B cell (primary cell): ENCODE results near the gene KDM4F. TPM values are rescaled to one million over a fixed set of nuclear protein-coding genes. Genes with fewer than 3 reads are reported as not detected.

ENCODE experiments used
- ATAC-seq: fragments of 200-7000 bp; cut with Tn5 transposase; one replicate; pipeline ENCODE4 v1.10.0; 2021; ENCODE audit warnings: low read depth, mild to moderate bottlenecking, moderate number of reproducible peaks, moderate library complexity
- CTCF ChIA-PET: fragments of 350-600 bp; sonication (Branson Sonifier 250); formaldehyde crosslinking; loops from one replicate; lab custom pipeline; 2021; ENCODE audit warnings: antibody characterized with exemption, inconsistent platforms; lab: Charles Lee
- POLR2A ChIA-PET: fragments of 350-600 bp; sonication (Branson Sonifier 250); formaldehyde crosslinking; loops from one replicate; lab custom pipeline; 2021; ENCODE audit warnings: antibody characterized with exemption; lab: Charles Lee
- DNase-seq: peaks from one replicate; pipeline ENCODE4 v3.0.0; 2013
- H2AFZ ChIP-seq: 2 replicates; pipeline ENCODE4 v1.6.1; 2012; ENCODE audit warnings: mild to moderate bottlenecking, low read depth, low read length; ENCODE audit not compliant: insufficient read depth, poor library complexity, severe bottlenecking
- H3K27ac ChIP-seq, 2 donors: 1 replicate in 1 of 2; 2 replicates in 1 of 2; pipeline ENCODE4 v1.5.1; 2012 to 2013; ENCODE audit warnings: low read length in 2 of 2, mild to moderate bottlenecking in 2 of 2, moderate library complexity in 1 of 2
- H3K27me3 ChIP-seq, 4 experiments: fragments of 200-600 bp in 1 of 4; sonication (generic) in 1 of 4; replicated peaks in 1 of 4; 1 replicate in 2 of 4; 2 replicates in 2 of 4; pipeline versions ENCODE4 v1.6.1 to v1.7.0; 2013 to 2016; ENCODE audit warnings: low read length in 3 of 4, mild to moderate bottlenecking in 2 of 4, mixed read lengths in 1 of 4, moderate library complexity in 1 of 4; ENCODE audit not compliant: insufficient read depth in 4 of 4, control insufficient read depth in 3 of 4; ENCODE audit errors: control extremely low read depth in 1 of 4
- H3K36me3 ChIP-seq, 2 experiments: replicated peaks in 1 of 2; 1 replicate in 1 of 2; 2 replicates in 1 of 2; pipeline versions ENCODE4 v1.6.1 to v1.7.1; 2013; ENCODE audit warnings: low read length in 1 of 2; ENCODE audit not compliant: insufficient read depth in 2 of 2, control insufficient read depth in 1 of 2; ENCODE audit errors: control extremely low read depth in 1 of 2, extremely low read depth in 1 of 2
- H3K4me1 ChIP-seq, 2 donors: fragments of 200-600 bp in 1 of 2; sonication (generic) in 1 of 2; 1 replicate in 1 of 2; 2 replicates in 1 of 2; pipeline versions ENCODE4 v1.5.1 to v1.6.1; 2013 to 2017; ENCODE audit warnings: low read length in 2 of 2; ENCODE audit not compliant: control insufficient read depth in 2 of 2, insufficient read depth in 2 of 2
- H3K4me2 ChIP-seq: replicated peaks from 2 replicates; pipeline ENCODE3; 2012; ENCODE audit warnings: mild to moderate bottlenecking, low read depth, low read length; ENCODE audit not compliant: poor library complexity, severe bottlenecking
- H3K4me3 ChIP-seq, 5 experiments: fragments of 200-600 bp in 1 of 5; sonication (generic) in 1 of 5; 1 replicate in 3 of 5; 2 replicates in 2 of 5; pipeline versions ENCODE4 v1.5.1 to v1.7.0; 2011 to 2016; ENCODE audit warnings: low read length in 4 of 5, mild to moderate bottlenecking in 4 of 5, low read depth in 2 of 5, control low read depth in 1 of 5, moderate library complexity in 1 of 5; ENCODE audit not compliant: insufficient read depth in 1 of 5; ENCODE audit errors: control extremely low read depth in 1 of 5, extremely low read depth in 1 of 5
- H3K79me2 ChIP-seq: fragments of 200-600 bp; sonication (generic); one replicate; pipeline ENCODE4 v1.6.0; 2016; ENCODE audit warnings: low read length; ENCODE audit not compliant: control insufficient read depth, insufficient read depth
- H3K9ac ChIP-seq: fragments of 200-600 bp; sonication (generic); 2 replicates; pipeline ENCODE4 v1.6.1; 2017; ENCODE audit warnings: mild to moderate bottlenecking, low read length, moderate library complexity
- H3K9me3 ChIP-seq, 3 donors: one replicate each; pipeline versions ENCODE4 v1.6.1 to v1.7.1; 2013; ENCODE audit warnings: low read length in 2 of 3; ENCODE audit not compliant: control insufficient read depth in 2 of 3, insufficient read depth in 1 of 3; ENCODE audit errors: control extremely low read depth in 1 of 3
- H4K20me1 ChIP-seq: 2 replicates; pipeline ENCODE4 v1.6.0; 2012; ENCODE audit warnings: mild to moderate bottlenecking, low read length; ENCODE audit not compliant: insufficient read depth, control insufficient read depth, poor library complexity, severe bottlenecking
- H3K27ac Mint-ChIP-seq: one replicate; pipeline ENCODE4 v1.8.0; 2021; ENCODE audit warnings: mixed read lengths
- H3K27me3 Mint-ChIP-seq: one replicate; pipeline ENCODE4 v1.8.0; 2021; ENCODE audit warnings: mixed read lengths
- H3K4me1 Mint-ChIP-seq: one replicate; pipeline ENCODE4 v1.8.0; 2021; ENCODE audit warnings: mixed read lengths
- H3K4me3 Mint-ChIP-seq: one replicate; pipeline ENCODE4 v1.8.0; 2021; ENCODE audit warnings: mixed read lengths
- H3K9me3 Mint-ChIP-seq: one replicate; pipeline ENCODE4 v1.8.0; 2022; ENCODE audit warnings: mixed read lengths; ENCODE audit not compliant: insufficient read depth
- EZH2 ChIP-seq: IDR thresholded peaks from 2 replicates; pipeline ENCODE4 v1.6.1; 2012; ENCODE audit warnings: borderline replicate concordance, low read depth, mild to moderate bottlenecking, moderate library complexity, low read length; ENCODE audit not compliant: insufficient read depth, poor library complexity, severe bottlenecking
- WGBS: methylation state at CpG from one replicate; pipeline ENCODE4 v1.1.5; 2013; ENCODE audit warnings: missing lambda C conversion rate; ENCODE audit not compliant: insufficient coverage; 5-methylcytosine and 5-hydroxymethylcytosine counted together
- intact Hi-C: fragments of 100-400 bp; cut with micrococcal nuclease; formaldehyde crosslinking; loops from one replicate; pipeline ENCODE4 v1.10.0; 2022
- polyA plus RNA-seq: library from polyadenylated mRNA; depleted of rRNA; stranded (reverse); fragments of >200 nt; gene quantifications from 2 replicates; pipeline ENCODE4 v1.2.3, GENCODE V29; 2012
- total RNA-seq, 2 donors: library from RNA; stranded (reverse); fragments of 120-200 nt in 1 of 2; gene quantifications; 1 replicate in 1 of 2; 2 replicates in 1 of 2; pipeline versions ENCODE4 v1.2.3 to v1.2.4, GENCODE V29; 2013 to 2022
- TF ChIP-seq, protein P1 (sequence below): fragments of 200-600 bp; IDR thresholded peaks from one replicate; pipeline ENCODE4 v1.8.0; 2022; ENCODE audit warnings: antibody characterized with exemption, mild to moderate bottlenecking

KDM4F gene
- total and polyA plus RNA-seq, 2 donors (not counting 1 experiment from before 2014, with no cell fraction given), result not detected

DNA sequence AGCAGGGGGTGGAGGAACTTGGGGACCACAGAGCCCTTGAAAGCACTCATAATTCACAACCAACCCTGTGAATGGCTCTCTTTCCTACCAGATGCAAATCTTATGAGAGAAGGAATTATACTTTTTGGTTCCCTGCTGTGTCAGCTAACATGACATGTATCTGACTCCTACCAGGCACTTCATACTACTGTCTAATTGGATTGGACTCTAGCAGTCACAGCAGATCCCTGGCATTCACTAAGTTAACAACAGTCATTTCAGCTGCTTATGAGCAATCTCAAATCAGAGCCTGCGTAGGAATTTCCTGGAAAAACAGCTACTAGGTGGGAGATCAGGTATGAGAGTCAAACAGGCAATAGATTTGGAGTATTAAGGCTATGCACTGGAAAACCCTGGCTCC, 29.3 kb downstream of the KDM4F start:
- no peak overlapping the region for H3K4me3 Mint-ChIP-seq
- H4K20me1 ChIP-seq, result no peaks in the 10 kb centered on the region
- no peaks in the 10 kb centered on the region for H3K27me3 ChIP-seq
- ATAC-seq, result no peak
- H3K27ac ChIP-seq, result no peak overlapping the region
- no peak for TF ChIP-seq EZH2
- TF ChIP-seq, protein P1, sequence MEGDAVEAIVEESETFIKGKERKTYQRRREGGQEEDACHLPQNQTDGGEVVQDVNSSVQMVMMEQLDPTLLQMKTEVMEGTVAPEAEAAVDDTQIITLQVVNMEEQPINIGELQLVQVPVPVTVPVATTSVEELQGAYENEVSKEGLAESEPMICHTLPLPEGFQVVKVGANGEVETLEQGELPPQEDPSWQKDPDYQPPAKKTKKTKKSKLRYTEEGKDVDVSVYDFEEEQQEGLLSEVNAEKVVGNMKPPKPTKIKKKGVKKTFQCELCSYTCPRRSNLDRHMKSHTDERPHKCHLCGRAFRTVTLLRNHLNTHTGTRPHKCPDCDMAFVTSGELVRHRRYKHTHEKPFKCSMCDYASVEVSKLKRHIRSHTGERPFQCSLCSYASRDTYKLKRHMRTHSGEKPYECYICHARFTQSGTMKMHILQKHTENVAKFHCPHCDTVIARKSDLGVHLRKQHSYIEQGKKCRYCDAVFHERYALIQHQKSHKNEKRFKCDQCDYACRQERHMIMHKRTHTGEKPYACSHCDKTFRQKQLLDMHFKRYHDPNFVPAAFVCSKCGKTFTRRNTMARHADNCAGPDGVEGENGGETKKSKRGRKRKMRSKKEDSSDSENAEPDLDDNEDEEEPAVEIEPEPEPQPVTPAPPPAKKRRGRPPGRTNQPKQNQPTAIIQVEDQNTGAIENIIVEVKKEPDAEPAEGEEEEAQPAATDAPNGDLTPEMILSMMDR, result no peak
- no peaks in the 10 kb centered on the region for H3K9me3 Mint-ChIP-seq
- no CpG with 5 or more reads among the region's 1 CpG for WGBS
- DNase-seq, result no peak
- POLR2A ChIA-PET, result no interaction called here
- no peak overlapping the region for H3K4me3 ChIP-seq
- H3K27me3 Mint-ChIP-seq, result no peaks in the 10 kb centered on the region
- no peak overlapping the region for H3K4me2 ChIP-seq
- no peaks in the 10 kb centered on the region for H3K36me3 ChIP-seq
- CTCF ChIA-PET, result no interaction called here
- H3K4me1 ChIP-seq, result peaks cover 3 to 4% of the 10 kb centered on the region in 2 donors
- H2AFZ ChIP-seq, result no peak overlapping the region
- no peaks in the 10 kb centered on the region for H3K9me3 ChIP-seq
- H3K4me1 Mint-ChIP-seq, result peaks cover 3% of the 10 kb centered on the region
- H3K9ac ChIP-seq, result no peak overlapping the region
- no peak overlapping the region for H3K27ac Mint-ChIP-seq
- intact Hi-C loops, result no loop called here
- H3K79me2 ChIP-seq, result peaks cover 4% of the 10 kb centered on the region

DNA sequence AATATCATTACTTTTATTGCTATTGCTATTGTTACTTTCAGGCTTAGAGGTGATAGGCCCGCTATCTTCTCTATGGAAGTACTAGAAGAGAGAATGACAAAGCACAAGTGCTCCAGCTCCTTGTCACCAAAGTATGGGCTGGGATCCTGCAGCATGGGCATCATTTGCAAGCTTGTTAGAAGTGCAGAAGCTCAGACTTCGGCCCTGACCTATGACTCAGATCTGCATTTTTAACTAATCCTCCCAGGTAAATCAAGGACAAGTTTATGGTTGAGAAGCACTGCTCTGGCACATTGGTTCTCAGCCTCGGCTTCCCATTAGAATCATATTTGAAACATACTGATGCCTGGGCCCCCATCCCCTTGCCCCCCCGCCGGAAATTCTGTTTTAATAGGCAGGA, 31.8 kb downstream of the KDM4F start:
- no peak overlapping the region for H3K4me3 ChIP-seq
- WGBS, result 25% methylated on average over 2 of the region's 5 CpGs
- DNase-seq (no peak), ATAC-seq (no peak)
- Mint-ChIP-seq H3K27me3 (no peaks in the 10 kb centered on the region), H3K4me3 (no peak overlapping the region), H3K4me1 (peaks cover 3% of the 10 kb centered on the region), H3K27ac (no peak overlapping the region), H3K9me3 (no peaks in the 10 kb centered on the region)
- no peaks in the 10 kb centered on the region for H3K27me3 ChIP-seq
- no peaks in the 10 kb centered on the region for H4K20me1 ChIP-seq
- H3K4me1 ChIP-seq, result peaks cover 3 to 4% of the 10 kb centered on the region in 2 donors
- CTCF ChIA-PET, result interaction anchor here (1.6 kb wide), 1 partner anchor 9 kb away, joined by 5 read pairs; the partner anchor contains the start of gene ENDOD1
- no peaks in the 10 kb centered on the region for H3K9me3 ChIP-seq
- no peak overlapping the region for H3K9ac ChIP-seq
- no peak overlapping the region for H2AFZ ChIP-seq
- H3K79me2 ChIP-seq, result no peaks in the 10 kb centered on the region
- no peaks in the 10 kb centered on the region for H3K36me3 ChIP-seq
- no peak for TF ChIP-seq EZH2
- TF ChIP-seq, protein P1, result no peak
- H3K27ac ChIP-seq, result no peak overlapping the region
- intact Hi-C loops, result no loop called here
- POLR2A ChIA-PET, result no interaction called here
- H3K4me2 ChIP-seq, result no peak overlapping the region
